CD4-positive, alpha-beta T cell treated with Interleukin-6 for 4 hours (primary cell): Measurements from ENCODE around the gene IDUA.
A peak's percentile ranks its signal among the peaks of the same experiment; 100 is the strongest.
"Not testable (repeated sequence)": the region's sequence is repeated elsewhere in the genome, so short reads cannot be mapped to it uniquely, and the experiment has no call there.

Source experiments
- DNase-seq: peaks from one replicate; pipeline ENCODE4 v3.0.0-alpha.2; 2020; ENCODE audit warnings: mixed read lengths

The IDUA gene

DNA sequence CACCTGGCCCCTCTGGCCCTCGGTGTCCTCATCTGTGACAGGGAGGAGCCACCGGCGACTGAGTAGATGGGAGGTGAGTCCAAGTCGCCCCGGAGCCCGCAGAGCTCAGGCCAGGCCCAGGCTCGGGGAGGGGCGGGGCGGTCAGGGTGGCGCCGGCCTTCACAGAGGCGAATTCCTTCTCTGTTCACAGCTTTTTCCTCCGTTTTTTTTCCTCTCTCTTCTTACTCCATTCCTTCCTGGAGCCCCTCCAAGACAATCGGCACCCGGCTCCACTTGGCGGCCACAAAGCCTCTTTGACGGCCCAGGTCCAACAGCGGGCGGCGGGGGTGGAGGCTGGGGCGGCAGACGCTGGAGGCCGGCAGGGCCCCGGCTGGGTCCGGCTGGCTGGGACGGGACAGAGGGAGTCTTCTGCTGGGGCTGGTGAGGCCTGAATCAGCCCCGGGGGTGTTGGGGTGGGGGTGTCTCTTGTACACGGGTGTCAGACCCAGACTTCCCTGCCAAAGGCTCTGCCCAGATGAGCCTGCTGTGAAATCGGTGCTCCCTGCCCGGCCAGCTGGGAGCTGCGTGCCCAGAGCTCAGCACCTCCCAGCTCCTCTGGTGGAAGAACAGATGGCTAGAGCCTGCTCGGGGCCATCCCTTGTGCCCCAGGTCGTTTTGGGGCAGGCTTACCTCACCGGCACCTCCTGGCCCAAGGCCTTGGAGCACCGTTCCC lies 47.2 kb downstream of the IDUA start:
- no peak for DNase-seq

- DNase-seq = no peak
Observed at GRCh38 chr4:1035510-1035909, 48.7 kb downstream of the IDUA start.

DNA sequence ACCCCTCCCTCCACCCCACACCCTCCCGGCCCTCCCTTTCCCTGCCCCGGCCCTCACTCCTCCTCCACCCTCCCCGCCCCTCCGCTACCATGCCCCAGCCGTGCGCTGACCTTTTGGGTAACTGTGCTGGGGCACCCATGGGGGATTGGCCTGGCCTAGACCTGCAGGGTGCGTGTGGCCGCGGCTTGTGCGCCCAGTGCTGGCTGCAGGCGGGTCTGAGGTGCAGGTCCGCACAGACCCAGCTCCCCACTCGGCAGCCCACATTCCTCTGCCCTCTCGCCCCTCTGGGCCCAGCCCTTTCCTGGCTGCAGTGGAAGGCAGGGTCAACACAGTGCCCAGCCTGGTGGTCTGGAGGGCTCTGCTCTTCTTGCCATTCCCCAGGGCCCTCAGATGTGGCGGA lies 49.3 kb downstream of the IDUA start:
- no peak for DNase-seq

DNA sequence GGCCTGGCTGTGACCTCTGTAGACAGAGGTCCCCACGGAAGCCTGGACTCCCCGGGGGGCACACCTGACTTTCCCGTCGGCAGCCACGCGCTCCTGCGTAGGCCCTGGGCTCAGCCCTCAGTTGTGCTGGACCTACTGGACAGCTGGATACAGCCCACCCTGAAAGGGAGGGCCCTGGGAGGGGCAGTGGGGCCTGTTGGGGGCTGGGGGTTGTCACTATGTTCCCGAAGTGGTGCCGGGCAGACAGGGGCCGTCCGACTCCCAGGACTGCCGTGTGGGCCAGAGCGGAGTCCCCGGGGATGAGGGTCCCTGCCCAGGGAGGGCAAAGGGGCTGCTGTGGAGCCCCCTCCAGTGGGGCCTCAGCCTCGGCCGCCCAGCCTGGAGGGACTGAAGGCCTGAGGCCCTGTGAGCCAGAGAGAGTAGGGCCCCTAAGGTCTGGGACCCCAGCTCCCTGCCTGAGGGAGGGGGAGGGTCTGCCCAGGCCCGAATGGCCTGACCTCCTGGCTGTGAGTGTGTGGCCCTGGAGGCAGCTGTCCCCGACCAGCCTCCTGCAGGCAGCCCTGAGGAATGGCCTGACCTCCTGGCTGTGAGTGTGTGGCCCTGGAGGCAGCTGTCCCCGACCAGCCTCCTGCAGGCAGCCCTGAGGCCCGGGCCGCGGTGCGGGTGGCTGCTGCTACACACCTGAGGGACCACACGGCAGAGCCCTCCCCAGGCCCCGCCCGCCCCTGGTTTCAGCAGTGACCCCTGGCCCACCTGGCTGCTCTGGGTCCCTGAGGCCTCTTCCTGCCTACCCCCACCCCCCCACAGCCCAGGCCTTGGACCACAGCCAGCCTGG lies 50.3 kb downstream of the IDUA start:
- DNase-seq = no peak

DNA sequence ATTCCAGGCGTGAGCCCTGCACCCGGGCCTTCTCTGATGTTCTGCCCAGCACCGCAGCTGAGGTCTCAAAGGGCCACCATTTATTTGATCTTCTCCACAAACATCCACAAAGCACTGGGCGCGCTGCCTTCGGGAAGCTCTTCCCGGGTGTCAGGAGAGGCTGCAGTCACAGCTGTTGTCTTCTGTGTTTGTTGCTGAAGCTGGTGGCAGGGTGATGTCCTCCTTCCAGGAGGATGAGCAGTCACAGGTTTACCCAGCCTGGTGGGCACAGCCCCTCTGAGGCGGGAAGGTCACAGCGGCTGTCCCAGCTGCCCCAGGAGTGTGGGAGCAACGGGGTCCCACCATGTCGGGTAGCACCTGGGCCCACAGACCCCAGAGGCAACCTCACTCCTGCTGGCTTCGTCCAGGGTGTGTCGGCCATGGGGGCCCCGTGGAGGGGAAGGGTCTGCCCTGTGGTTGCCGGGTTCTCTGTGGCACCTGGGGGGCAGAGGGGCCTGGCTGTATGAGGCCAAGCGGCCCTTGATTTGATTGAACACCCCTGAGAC lies 52.2 kb downstream of the IDUA start:
- no peak for DNase-seq

DNA sequence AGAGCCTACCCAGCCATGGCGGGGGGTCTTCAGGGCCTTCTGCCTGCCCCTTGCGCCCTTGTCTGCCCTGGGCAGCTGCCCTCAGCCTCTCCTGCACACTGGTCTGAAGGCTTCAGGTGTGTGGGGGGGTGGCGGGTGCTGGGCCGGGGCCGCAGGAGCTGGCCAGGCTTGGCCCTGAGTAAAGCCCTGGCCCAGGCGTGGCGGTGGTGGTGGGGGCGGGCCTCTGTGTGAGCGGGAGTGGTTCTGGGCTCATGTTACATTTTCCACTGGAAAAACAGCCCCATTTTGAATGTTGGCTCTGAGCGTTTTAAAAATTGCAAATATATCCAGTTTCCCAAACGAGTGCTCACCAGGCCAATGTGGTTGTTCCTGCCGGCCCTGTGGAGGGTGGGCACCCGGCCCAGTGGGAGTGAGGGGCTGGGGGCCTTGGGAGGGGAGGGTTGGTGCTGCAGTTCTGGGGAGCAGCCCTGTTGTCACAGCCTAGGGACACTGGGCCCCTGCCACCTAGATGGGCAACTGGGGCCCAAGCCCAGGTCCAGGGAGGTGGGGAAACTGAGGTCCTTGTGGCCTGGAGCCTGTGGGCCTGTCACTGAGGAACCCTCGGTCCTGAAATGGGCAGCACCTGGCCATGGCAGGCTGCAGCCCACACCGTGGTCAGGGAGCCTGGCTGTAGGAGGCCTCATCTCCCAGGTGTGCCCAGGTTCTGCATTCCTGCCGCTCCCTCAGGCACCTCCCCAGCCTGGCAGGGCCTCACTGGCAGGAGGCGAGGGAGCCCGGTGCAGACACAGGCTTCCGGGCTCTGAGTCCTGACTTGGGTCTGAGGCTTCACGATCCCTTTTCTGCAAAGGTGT lies 52.9 kb downstream of the IDUA start:
- DNase-seq = no peak

DNA sequence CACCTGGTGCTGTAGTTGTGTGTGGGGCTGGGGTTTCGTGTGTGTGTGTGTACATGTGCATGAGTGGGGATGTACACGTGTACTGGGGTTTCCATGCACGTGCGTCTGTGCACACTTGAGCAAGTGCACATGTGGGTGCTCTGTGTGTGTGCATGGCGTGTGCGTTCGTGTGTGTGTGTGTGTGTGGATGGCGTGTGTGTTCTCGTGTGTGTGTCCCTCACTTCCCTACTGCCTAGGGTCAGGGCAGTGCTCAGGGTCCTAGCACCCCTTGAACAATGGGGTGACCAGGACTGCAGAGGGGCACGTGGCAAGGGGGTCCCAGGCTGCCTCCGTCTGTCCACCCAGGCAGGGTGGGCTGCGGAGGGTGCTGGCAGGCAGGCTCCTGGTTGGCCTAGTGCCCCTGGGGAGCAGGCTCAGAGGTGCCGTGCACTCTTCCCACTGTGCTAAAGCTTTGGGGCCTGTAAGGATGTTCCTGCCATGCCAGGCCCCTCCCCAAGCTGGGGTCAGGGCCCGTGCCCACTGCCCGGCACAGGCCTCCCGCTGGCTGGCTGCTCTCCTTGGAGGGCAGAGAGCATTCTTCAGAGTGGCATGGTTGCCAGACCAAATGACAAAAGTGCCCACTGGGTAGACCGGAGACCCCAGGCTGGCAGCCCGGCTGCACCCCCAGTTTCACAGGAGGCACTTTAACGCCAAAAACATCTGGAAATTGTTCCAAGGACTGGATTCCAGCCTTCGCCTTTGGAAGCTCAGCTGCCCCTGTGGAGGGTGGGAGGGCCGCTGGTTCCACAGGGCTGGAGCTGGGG lies 53.7 kb downstream of the IDUA start:
- DNase-seq = no peak

GRCh38 chr4:1041147-1041935 lies 54.5 kb downstream of the IDUA start:
- no peak for DNase-seq

GRCh38 chr4:1041936-1042330 lies 55.1 kb downstream of the IDUA start:
- DNase-seq = no peak

- DNase-seq = no peak
Observed at GRCh38 chr4:1042352-1043055, 55.7 kb downstream of the IDUA start.

DNA sequence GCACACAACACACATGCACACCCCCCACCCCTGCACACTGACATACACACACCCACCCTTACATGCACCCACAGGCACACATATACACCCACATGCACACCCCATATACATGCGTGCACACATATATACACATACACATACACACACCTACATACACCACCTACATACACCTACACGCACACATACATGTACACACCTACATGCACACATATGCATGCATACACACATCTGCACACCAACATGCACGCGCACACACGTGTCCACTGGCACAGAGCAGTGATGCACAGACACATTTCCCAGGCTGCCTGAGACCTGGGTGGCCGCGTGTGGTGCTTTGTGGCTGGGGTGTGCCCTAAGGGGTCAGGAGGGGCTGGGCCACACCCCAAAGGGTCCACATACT lies 56.3 kb downstream of the IDUA start:
- no peak for DNase-seq

GRCh38 chr4:1043651-1044468 lies 57.0 kb downstream of the IDUA start:
- DNase-seq = peak; percentile 15

DNA sequence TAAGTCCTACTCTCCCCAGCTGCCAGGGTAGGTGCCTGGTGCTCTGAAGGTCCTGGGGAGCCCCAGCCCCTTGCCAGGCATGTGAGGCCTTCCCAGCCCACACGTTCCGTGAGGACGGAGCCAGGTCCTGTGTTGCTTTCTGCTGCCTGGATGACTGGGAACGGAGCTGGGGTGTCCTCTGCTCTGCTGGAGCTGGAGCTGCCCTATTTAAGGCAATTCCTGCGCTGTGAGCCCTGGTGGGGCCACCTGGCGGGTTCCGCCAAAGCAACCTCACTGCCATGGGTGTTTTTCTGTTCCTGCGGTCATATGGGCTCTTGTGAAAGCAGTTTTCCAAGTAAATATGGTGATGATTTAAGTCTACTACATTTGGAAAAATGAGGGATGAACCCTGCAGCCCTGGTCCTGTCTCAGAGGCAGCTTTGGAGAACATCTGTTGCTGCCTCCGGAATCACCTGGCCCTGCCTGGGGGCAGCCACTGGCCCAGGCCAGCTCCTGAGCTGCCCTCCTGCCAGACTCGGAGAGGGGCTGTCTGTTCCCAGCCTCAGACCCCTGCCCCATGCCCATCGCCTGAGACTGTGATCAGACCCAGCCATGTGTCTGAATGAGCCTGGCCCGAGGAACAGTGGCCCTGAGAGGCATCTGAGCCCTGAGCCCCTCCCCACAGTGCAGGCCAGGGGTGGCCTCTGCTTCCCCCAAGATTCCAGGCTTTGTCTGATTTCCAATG lies 57.8 kb downstream of the IDUA start:
- no peak for DNase-seq

GRCh38 chr4:1045193-1045594 lies 58.4 kb downstream of the IDUA start:
- DNase-seq = no peak

- no peak for DNase-seq
Observed at GRCh38 chr4:1045595-1046201, 58.9 kb downstream of the IDUA start.

DNA sequence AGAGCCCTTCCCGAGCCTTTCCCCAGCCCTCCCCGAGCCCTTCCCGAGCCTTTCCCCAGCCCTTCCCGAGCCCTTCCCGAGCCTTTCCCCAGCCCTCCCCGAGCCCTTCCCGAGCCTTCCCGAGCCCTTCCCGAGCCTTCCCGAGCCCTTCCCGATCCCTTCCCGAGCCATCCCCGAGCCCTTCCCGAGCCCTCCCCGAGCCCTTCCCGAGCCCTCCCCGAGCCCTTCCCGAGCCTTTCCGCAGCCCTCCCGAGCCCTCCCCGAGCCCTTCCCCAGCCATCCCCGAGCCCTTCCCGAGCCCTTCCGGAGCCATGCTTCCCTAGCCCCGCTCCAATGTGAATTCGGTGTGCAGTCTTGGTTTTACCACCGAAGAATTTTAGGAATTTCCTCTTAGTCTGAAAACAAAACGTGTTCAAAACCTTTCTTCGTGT lies 59.8 kb downstream of the IDUA start:
- DNase-seq = not testable (repeated sequence)

GRCh38 chr4:1047106-1047975 lies 60.5 kb downstream of the IDUA start:
- no peak for DNase-seq
